Inflammatory macrophage treated with lipopolysaccharide for 1 hour (primary cell): ENCODE measurements around the gene TTLL9.

Experiments used
- DNase-seq, 2 donors: peaks; one replicate each; pipeline ENCODE4 v3.0.0-alpha.2; 2020 to 2022

TTLL9 gene

GRCh38 chr20:31890646-31891045, 20.2 kb downstream of the TTLL9 start:
- DNase-seq: no peak

DNA sequence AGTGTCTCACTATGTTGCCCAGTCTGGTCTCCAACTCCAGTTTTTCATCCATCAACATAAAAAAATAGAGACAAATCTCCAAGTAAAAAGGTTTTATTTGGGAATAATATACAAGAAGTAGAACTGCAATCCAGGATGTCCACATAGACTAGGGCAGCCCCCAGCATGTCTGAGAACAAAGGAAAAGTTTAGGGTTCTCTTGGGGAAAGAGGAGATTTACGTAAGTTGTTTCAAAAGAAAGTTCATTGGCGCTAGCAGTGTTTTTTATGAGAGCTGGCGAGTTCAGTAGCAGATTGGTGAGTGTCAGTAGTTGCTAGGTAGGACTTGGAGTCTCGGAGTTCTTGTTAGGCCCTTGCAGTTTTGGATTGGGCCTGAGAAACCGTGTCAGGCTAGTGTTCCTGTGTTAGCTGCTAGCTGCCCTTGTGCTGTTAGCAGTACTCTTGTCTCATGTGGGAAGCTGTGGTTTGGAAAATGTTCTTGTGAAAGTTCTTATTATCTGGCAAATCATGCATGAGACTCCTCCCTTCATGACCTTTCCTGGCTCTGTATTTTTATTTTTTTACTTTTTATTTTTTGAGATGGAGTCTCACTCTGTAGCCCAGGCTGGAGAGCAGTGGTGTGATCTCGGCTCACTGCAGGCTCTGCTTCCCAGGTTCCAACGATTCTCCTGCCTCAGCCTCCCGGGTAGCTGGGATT, 24.7 kb downstream of the TTLL9 start:
- DNase-seq: peak; percentile 90 to 91

- DNase-seq: no peak
These were observed 25.6 kb downstream of the TTLL9 start for GRCh38 chr20:31896049-31896448.

GRCh38 chr20:31897541-31897940, 27.1 kb downstream of the TTLL9 start:
- DNase-seq: no peak

DNA sequence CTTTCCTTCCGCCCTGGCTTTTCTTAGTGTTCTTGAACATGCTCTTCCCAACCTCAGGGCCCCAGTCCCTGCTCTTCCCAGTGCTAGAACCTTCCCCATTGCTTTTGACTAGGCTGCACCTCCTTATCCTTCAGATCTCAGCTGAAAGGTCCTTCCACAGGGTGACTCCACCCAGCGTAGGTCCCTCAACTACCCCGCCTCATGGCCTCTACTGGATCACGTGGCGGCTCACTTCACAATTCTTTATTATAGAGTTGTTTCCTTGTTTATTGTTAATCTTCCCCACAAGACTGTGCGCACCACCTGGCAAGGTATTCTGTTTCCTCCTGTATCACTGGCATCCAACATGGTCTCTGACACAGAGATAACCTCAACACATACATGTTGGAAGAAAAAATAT, 31.2 kb downstream of the TTLL9 start:
- DNase-seq: no peak

- DNase-seq: no peak
These were observed 33.4 kb downstream of the TTLL9 start for GRCh38 chr20:31903627-31904386.

DNA sequence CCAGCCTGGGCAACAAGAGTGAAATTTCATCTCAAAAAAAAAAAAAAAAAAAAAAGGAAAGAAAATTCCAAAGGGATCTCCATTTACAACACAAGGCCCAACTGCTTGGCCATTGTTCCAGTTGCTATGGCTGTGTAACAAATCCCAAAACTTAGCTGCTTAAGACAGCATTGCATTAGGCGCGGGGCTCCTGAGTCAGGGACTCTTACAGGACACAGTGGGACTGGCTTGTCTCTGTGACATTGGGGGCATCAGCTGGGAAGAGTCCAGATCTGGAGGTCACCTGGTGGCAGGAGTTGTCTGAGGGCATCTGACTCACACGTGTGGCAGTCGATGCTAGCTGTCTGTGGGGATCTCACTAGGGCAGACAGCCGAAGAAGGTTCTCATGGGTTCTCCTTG, 35.6 kb downstream of the TTLL9 start:
- no peak for DNase-seq

DNA sequence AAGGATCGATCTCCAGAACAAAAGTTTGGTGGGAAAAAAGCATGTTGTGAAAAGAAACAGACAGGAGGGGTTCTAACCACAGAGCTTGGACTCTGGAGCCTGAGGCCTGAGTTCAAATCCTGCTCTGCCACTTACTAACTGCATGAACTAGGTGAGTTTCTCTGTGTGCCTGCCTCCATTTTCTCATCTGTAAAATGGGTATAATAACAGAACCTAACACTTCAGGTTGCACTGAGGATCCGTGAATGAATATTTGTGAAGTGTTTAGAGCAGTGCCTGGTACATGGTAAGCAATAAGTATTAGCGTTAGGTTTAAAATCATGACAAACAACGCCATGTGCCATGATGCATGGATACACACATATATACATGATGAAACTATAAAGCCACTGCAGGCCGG, 36.6 kb downstream of the TTLL9 start:
- DNase-seq: no peak

GRCh38 chr20:31908016-31908415, 37.6 kb downstream of the TTLL9 start:
- no peak for DNase-seq

- no peak for DNase-seq
These were observed 38.0 kb downstream of the TTLL9 start for GRCh38 chr20:31908424-31908823.

- DNase-seq: no peak
These were observed 39.0 kb downstream of the TTLL9 start for GRCh38 chr20:31909253-31910070.

DNA sequence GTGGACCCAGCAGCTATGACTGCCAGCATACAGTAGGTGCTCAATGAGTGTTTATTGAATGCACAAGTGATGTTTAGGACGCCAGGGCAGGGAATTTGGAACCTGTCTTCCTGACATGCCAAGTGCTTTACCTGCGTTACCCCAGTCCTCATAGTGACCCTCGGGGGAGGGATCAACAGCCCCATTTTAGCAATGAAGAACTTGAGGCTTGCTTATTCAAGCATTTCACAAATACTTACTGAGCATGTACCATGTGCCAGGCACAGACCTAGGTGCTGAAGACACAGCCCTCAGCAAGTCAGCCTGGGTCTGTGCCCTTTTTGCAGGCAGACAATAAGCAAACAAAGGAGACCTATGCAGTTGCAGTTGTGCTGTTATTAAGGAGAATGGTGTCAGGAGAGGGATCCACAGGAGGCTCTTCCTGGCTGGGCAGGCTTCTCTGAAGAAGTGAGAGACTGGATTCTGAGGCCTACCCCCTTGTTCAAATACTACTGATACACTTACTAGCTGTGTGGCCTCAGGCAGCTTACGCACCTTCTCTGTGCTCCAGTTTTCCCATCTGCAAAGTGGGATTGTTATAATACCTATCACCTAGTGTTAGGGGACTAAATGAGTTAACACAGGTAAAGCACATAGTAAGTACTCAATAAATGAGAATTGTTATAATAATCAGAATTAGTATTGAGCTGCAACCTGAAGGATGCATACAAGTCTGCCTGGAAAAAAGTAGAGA, 39.8 kb downstream of the TTLL9 start:
- DNase-seq: no peak

GRCh38 chr20:31913431-31914157, 43.2 kb downstream of the TTLL9 start:
- DNase-seq: no peak

- no peak for DNase-seq
These were observed 43.7 kb downstream of the TTLL9 start for GRCh38 chr20:31914170-31914569.

DNA sequence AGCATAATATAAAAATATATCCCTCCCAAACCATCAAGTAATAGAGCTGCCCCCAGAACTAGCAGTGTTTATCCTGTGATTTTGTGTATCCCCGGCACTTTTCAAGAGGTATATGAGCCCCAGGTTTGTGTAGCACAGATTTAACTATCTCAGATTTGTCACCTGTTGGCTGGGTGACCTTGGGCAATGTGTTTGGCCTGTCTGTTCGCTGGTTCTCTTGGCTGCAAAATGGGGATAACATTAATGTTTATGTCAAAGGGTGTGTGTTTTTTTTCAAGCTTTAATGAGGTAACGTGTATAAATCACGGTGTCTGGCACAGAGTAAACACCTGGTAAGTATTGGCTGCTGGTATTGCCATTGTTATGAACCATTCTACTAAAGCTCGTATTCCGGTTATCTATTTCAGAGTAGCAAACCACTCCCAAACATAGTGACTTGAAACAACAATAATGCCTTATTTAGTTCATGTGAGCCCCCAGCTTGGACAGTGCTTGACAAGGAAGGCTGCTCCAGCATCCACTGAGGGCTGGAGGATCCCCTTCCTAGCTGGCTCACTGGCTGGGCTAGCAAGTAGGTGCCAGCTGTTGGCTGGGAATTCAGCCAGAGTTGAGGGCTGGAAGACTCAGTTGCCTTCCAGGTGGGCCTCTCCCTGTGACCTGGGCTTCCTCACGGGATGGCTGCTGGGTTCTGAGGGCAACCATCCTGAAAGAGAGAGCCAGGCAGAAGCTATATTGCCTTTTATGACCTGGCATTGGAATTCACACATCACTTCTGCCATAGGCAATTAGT, 45.3 kb downstream of the TTLL9 start:
- no peak for DNase-seq

GRCh38 chr20:31916708-31917107, 46.3 kb downstream of the TTLL9 start:
- DNase-seq: no peak

GRCh38 chr20:31917962-31918412, 47.6 kb downstream of the TTLL9 start:
- DNase-seq: peak; percentile 27 to 50

DNA sequence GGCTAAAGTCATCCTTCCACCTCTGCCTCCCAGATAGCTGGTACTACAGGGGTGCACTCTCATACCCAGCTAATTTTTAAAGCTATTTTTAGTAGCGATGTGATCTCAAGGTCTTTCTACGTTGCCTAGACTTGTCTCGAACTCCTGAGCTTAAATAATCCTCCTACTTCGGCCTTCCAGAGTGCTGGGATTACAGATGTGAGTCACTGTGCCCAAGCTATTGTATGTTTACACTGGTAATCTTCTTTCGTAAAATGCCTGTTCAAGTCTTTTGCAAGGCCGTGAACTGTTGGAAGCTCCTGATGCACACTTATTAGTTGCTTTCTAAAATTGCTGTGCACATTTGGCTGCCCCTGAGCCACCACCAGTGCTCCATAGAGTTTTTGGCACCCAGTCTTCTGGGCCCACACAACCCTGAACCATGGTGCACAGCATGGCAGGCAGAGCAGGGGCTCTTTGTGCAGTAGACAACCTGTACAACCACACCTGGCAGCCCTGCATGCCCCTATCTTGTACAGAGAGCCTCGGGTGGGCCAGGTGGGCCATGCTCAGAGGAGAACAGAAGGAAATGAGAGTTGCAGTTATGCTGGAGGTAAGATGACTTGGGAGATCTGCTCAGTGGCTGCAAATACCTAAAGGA, 48.2 kb downstream of the TTLL9 start:
- no peak for DNase-seq

GRCh38 chr20:31919410-31920155, 49.1 kb downstream of the TTLL9 start:
- no peak for DNase-seq

- no peak for DNase-seq
These were observed 49.9 kb downstream of the TTLL9 start for GRCh38 chr20:31920275-31920855.
